ENCODE data around the gene PCDHA1.

Gene PCDHA1

GRCh38 chr5:140753561-140753960, 32.4 kb upstream of the PCDHA1 start:
- Histone ChIP-seq H3K9me3 (ENCODE audit: control insufficient read depth, insufficient read depth, low read length) (peaks cover 9% of the 10 kb centered on the region), H4K20me1 (ENCODE audit: control insufficient read depth, insufficient read depth, low read depth, low read length) (no peaks in the 10 kb centered on the region), H3F3A (ENCODE audit: control insufficient read depth, insufficient read depth) (no peaks in the 10 kb centered on the region), H3K9me2 (replicated peaks; ENCODE audit: control insufficient read depth, low read length) (no peaks in the 10 kb centered on the region), H3K4me3 (ENCODE audit: low read length) (no peak overlapping the region), H3K4me2 (ENCODE audit: low read length) (no peak overlapping the region), H3K36me3 (ENCODE audit: control insufficient read depth, low read length) (no peaks in the 10 kb centered on the region), H3K4me1 (ENCODE audit: control insufficient read depth, low read length) (no peaks in the 10 kb centered on the region), H3K27ac (ENCODE audit: low read depth, low read length) (no peak overlapping the region), H3K27me3 (ENCODE audit: control insufficient read depth, low read length) (no peaks in the 10 kb centered on the region), H3K79me2 (ENCODE audit: control insufficient read depth, low read length) (no peaks in the 10 kb centered on the region)
- TF ChIP-seq, protein P1, sequence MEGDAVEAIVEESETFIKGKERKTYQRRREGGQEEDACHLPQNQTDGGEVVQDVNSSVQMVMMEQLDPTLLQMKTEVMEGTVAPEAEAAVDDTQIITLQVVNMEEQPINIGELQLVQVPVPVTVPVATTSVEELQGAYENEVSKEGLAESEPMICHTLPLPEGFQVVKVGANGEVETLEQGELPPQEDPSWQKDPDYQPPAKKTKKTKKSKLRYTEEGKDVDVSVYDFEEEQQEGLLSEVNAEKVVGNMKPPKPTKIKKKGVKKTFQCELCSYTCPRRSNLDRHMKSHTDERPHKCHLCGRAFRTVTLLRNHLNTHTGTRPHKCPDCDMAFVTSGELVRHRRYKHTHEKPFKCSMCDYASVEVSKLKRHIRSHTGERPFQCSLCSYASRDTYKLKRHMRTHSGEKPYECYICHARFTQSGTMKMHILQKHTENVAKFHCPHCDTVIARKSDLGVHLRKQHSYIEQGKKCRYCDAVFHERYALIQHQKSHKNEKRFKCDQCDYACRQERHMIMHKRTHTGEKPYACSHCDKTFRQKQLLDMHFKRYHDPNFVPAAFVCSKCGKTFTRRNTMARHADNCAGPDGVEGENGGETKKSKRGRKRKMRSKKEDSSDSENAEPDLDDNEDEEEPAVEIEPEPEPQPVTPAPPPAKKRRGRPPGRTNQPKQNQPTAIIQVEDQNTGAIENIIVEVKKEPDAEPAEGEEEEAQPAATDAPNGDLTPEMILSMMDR (IDR thresholded peaks at IDR 0.05; ENCODE audit: low read depth, low read length, poor library complexity, severe bottlenecking): no peak
- TF ChIP-seq EZH2phosphoT487 (IDR thresholded peaks at IDR 0.05; ENCODE audit: borderline replicate concordance, low read length): no peak

GRCh38 chr5:140764177-140764973, 21.6 kb upstream of the PCDHA1 start:
- Histone ChIP-seq H3K4me1 (ENCODE audit: control insufficient read depth, low read length) (no peaks in the 10 kb centered on the region), H4K20me1 (ENCODE audit: control insufficient read depth, insufficient read depth, low read depth, low read length) (no peaks in the 10 kb centered on the region), H3K4me2 (ENCODE audit: low read length) (no peak overlapping the region), H3K36me3 (ENCODE audit: control insufficient read depth, low read length) (no peaks in the 10 kb centered on the region), H3K27ac (ENCODE audit: low read depth, low read length) (no peak overlapping the region), H3K4me3 (ENCODE audit: low read length) (no peak overlapping the region), H3K79me2 (ENCODE audit: control insufficient read depth, low read length) (no peaks in the 10 kb centered on the region), H3K27me3 (ENCODE audit: control insufficient read depth, low read length) (no peaks in the 10 kb centered on the region), H3K9me3 (ENCODE audit: control insufficient read depth, insufficient read depth, low read length) (peaks cover 45% of the 10 kb centered on the region), H3K9me2 (replicated peaks; ENCODE audit: control insufficient read depth, low read length) (no peaks in the 10 kb centered on the region), H3F3A (ENCODE audit: control insufficient read depth, insufficient read depth) (no peaks in the 10 kb centered on the region)
- TF ChIP-seq, protein P1 (IDR thresholded peaks at IDR 0.05; ENCODE audit: low read depth, low read length, poor library complexity, severe bottlenecking): no peak
- no peak for TF ChIP-seq EZH2phosphoT487 (IDR thresholded peaks at IDR 0.05; ENCODE audit: borderline replicate concordance, low read length)

DNA sequence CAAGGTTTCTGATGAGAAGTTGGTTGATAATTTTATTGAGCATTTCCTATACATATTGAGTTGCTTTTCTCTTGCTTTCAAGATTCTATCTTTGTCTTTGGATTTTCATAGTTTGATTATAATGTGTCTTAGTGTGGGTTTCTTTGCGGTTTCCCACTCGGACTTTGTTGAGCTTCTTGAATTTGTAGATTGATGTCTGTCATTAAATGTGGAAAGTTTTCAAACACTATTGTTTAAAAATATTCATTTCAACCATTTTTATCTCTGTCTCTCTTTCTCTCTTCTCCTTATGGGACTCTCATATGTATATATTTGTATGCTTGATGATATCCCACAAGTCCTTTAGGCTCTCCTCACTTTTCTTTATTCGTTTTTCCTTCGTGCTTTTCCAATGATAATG, 18.5 kb upstream of the PCDHA1 start:
- no peak overlapping the region for H3K4me3 ChIP-seq (ENCODE audit: low read length)
- H3K79me2 ChIP-seq (ENCODE audit: control insufficient read depth, low read length): no peaks in the 10 kb centered on the region
- H3K4me1 ChIP-seq (ENCODE audit: control insufficient read depth, low read length): no peaks in the 10 kb centered on the region
- no peaks in the 10 kb centered on the region for H3F3A ChIP-seq (ENCODE audit: control insufficient read depth, insufficient read depth)
- H3K27ac ChIP-seq (ENCODE audit: low read depth, low read length): no peak overlapping the region
- H3K9me2 ChIP-seq (replicated peaks; ENCODE audit: control insufficient read depth, low read length): no peaks in the 10 kb centered on the region
- no peak overlapping the region for H3K4me2 ChIP-seq (ENCODE audit: low read length)
- H3K36me3 ChIP-seq (ENCODE audit: control insufficient read depth, low read length): no peaks in the 10 kb centered on the region
- H3K27me3 ChIP-seq (ENCODE audit: control insufficient read depth, low read length): no peaks in the 10 kb centered on the region
- H3K9me3 ChIP-seq (ENCODE audit: control insufficient read depth, insufficient read depth, low read length): peaks cover 36% of the 10 kb centered on the region
- no peak for TF ChIP-seq EZH2phosphoT487 (IDR thresholded peaks at IDR 0.05; ENCODE audit: borderline replicate concordance, low read length)
- TF ChIP-seq, protein P1 (IDR thresholded peaks at IDR 0.05; ENCODE audit: low read depth, low read length, poor library complexity, severe bottlenecking): no peak
- H4K20me1 ChIP-seq (ENCODE audit: control insufficient read depth, insufficient read depth, low read depth, low read length): no peaks in the 10 kb centered on the region

All from DOHH2 (cell line).